ENCODE measurements around the gene GRK5. TPM values are rescaled to one million over a fixed set of nuclear protein-coding genes. Genes with fewer than 3 reads are reported as not detected.

GRK5 gene
- total RNA-seq, 1 experiment from 2014 or later = 1.2 TPM

- Mint-ChIP-seq H3K27ac (peak overlapping the region in 1 of 3 experiments; percentile 70; a peak in 1 of 7 replicates), H3K27me3 (ENCODE audit: low read depth) (peaks cover 33% of the 10 kb centered on the region), H3K4me1 (peaks cover 0 to 15% of the 10 kb centered on the region in 2 experiments; a peak in 2 of 4 replicates), H3K4me3 (no peak overlapping the region; a peak in 1 of 5 replicates), H3K9me3 (peaks cover 8 to 12% of the 10 kb centered on the region in 2 experiments), H3K36me3 (ENCODE audit: insufficient read depth in 1 of 3, low read depth in 3 of 3) (peaks cover 0 to 5% (median 2%) of the 10 kb centered on the region in 3 experiments; a peak in 4 of 7 replicates)
- Histone ChIP-seq H4K5ac (ENCODE audit: insufficient read length, low read depth, low read length) (no peak overlapping the region), H3K56ac (ENCODE audit: insufficient read length, low read depth, low read length) (no peak overlapping the region), H2AFZ (ENCODE audit: low read length) (no peak overlapping the region), H3K79me2 (ENCODE audit: insufficient read depth, low read length) (no peaks in the 10 kb centered on the region), H3K23ac (ENCODE audit: insufficient read length, low read depth, low read length) (no peak overlapping the region), H3K4me2 (ENCODE audit: insufficient read depth, insufficient read length, low read length) (no peak overlapping the region), H2AK5ac (ENCODE audit: insufficient read length, low read length) (no peak overlapping the region), H3K9ac (ENCODE audit: extremely low read depth, insufficient read length, low read length) (no peak overlapping the region), H2BK5ac (ENCODE audit: insufficient read length, low read length) (no peak overlapping the region), H3K18ac (ENCODE audit: insufficient read length, low read depth, low read length) (no peak overlapping the region), H4K8ac (replicated peaks; ENCODE audit: insufficient read length, low read depth, low read length) (no peak overlapping the region), H3K4ac (ENCODE audit: low read depth, low read length) (no peak overlapping the region), H2BK15ac (ENCODE audit: low read depth, low read length) (no peak overlapping the region), H2BK20ac (ENCODE audit: low read depth, low read length, poor library complexity, severe bottlenecking) (no peak overlapping the region), H3K23me2 (ENCODE audit: insufficient read length, low read depth, low read length, poor library complexity, severe bottlenecking) (no peaks in the 10 kb centered on the region), H3K27ac (ENCODE audit: insufficient read length, low read depth, low read length) (no peak overlapping the region), H3T11ph (ENCODE audit: low read length) (no peak overlapping the region), H3K79me1 (ENCODE audit: insufficient read depth, low read depth, low read length, poor library complexity, severe bottlenecking) (no peaks in the 10 kb centered on the region), H2BK12ac (ENCODE audit: insufficient read length, low read depth, low read length) (no peak overlapping the region), H3K14ac (ENCODE audit: insufficient read depth, low read length) (no peak overlapping the region), H3K9me3 (ENCODE audit: control insufficient read depth, low read depth, low read length) (no peaks in the 10 kb centered on the region), H3K27me3 (ENCODE audit: insufficient read depth, low read length) (no peaks in the 10 kb centered on the region), H4K91ac (ENCODE audit: insufficient read length, low read depth, low read length) (no peak overlapping the region), H2BK120ac (ENCODE audit: low read depth, low read length, poor library complexity, severe bottlenecking) (no peak overlapping the region), H3K4me1 (ENCODE audit: insufficient read depth, low read length) (no peaks in the 10 kb centered on the region), H4K20me1 (ENCODE audit: control insufficient read depth, insufficient read depth, insufficient read length) (no peaks in the 10 kb centered on the region)
- no peak for TF ChIP-seq CTCF (conservative IDR thresholded peaks at IDR 0.05)
- DNase-seq = no peak
- WGBS (ENCODE audit: extremely low coverage, insufficient read length, low lambda C conversion rate) = no CpG with 5 or more reads among the region's 11 CpGs
These were observed 253.2 kb downstream of the GRK5 start for GRCh38 chr10:119460369-119461195.

Measured in H9 (cell line).